GM23248 (cell line): ENCODE results near the gene GPR132. TPM values are rescaled to one million over a fixed set of nuclear protein-coding genes. Genes with fewer than 3 reads are reported as not detected.

Source experiments
- DNase-seq: peaks from one replicate; pipeline ENCODE4 v3.0.0-alpha.2; 2015
- H2AFZ ChIP-seq: fragments of 200-600 bp; sonication (generic); 2 replicates; pipeline ENCODE4 v1.6.1; 2016; ENCODE audit warnings: antibody characterized with exemption
- H3F3A ChIP-seq: fragments of 200-600 bp; sonication (generic); 2 replicates; pipeline ENCODE4 v1.6.1; 2016; ENCODE audit warnings: mild to moderate bottlenecking, antibody characterized with exemption, mixed run types; ENCODE audit not compliant: insufficient read depth
- H3K27ac ChIP-seq: fragments of 200-600 bp; sonication (generic); 2 replicates; pipeline ENCODE4 v1.5.1; 2016; ENCODE audit warnings: mild to moderate bottlenecking
- H3K27me3 ChIP-seq: fragments of 200-600 bp; sonication (generic); replicated peaks from 2 replicates; pipeline ENCODE4 v1.6.1; 2016; ENCODE audit warnings: mild to moderate bottlenecking; ENCODE audit not compliant: insufficient read depth
- H3K36me3 ChIP-seq: fragments of 200-600 bp; sonication (generic); 2 replicates; pipeline ENCODE4 v1.6.1; 2016; ENCODE audit warnings: low read depth, mild to moderate bottlenecking
- H3K4me1 ChIP-seq: fragments of 200-600 bp; sonication (generic); 2 replicates; pipeline ENCODE4 v1.6.1; 2016; ENCODE audit warnings: mild to moderate bottlenecking; ENCODE audit not compliant: insufficient read depth
- H3K4me2 ChIP-seq: fragments of 200-600 bp; sonication (generic); one replicate; pipeline ENCODE4 v1.6.1; 2016; ENCODE audit warnings: mild to moderate bottlenecking; ENCODE audit not compliant: unreplicated experiment
- H3K4me3 ChIP-seq: fragments of 200-600 bp; sonication (generic); 2 replicates; pipeline ENCODE4 v1.5.1; 2016; ENCODE audit warnings: mild to moderate bottlenecking
- H3K79me2 ChIP-seq: fragments of 200-600 bp; sonication (generic); 2 replicates; pipeline ENCODE4 v1.6.1; 2016; ENCODE audit warnings: mild to moderate bottlenecking; ENCODE audit not compliant: insufficient read depth
- H3K9ac ChIP-seq: fragments of 200-600 bp; sonication (generic); 2 replicates; pipeline ENCODE4 v1.6.1; 2016; ENCODE audit warnings: mild to moderate bottlenecking
- H3K9me2 ChIP-seq: fragments of 200-600 bp; sonication (generic); 2 replicates; pipeline ENCODE4 v1.6.1; 2016; ENCODE audit warnings: mixed run types, mild to moderate bottlenecking, moderate library complexity; ENCODE audit not compliant: insufficient read depth
- H3K9me3 ChIP-seq: fragments of 200-600 bp; sonication (generic); one replicate; pipeline ENCODE4 v1.6.1; 2017; ENCODE audit warnings: low read depth
- H4K20me1 ChIP-seq: fragments of 200-600 bp; sonication (generic); 2 replicates; pipeline ENCODE4 v1.6.0; 2016; ENCODE audit not compliant: insufficient read depth
- EZH2 ChIP-seq: fragments of 200-600 bp; sonication (generic); IDR thresholded peaks from 2 replicates; pipeline ENCODE4 v1.6.1; 2018; ENCODE audit warnings: antibody characterized with exemption, mild to moderate bottlenecking; ENCODE audit not compliant: insufficient read depth, poor library complexity, severe bottlenecking
- EZH2phosphoT487 ChIP-seq: fragments of 200-600 bp; sonication (generic); IDR thresholded peaks from 2 replicates; pipeline ENCODE4 v1.6.1; 2018; ENCODE audit warnings: antibody characterized with exemption, moderate library complexity, mild to moderate bottlenecking, low read depth; ENCODE audit not compliant: insufficient read depth
- WGBS, 2 experiments: methylation state at CpG; one replicate each; pipeline ENCODE4 v1.1.6; 2015 to 2017; ENCODE audit warnings: low lambda C conversion rate in 2 of 2, low coverage in 1 of 2; ENCODE audit errors: missing lambda C conversion rate in 2 of 2; 5-methylcytosine and 5-hydroxymethylcytosine counted together
- in situ Hi-C: fragments of 300-500 bp; cut with MboI; formaldehyde crosslinking; loops from 2 replicates; pipeline ENCODE4 v1.15.0; 2020
- polyA plus RNA-seq: library from polyadenylated mRNA; unstranded; fragments of >200 nt; fragmentation: Nextera tagmentation; extraction: Ambion mirVana; gene quantifications from 2 replicates; pipeline ENCODE4 v1.2.1, GENCODE V29; 2016
- total RNA-seq: library from RNA; depleted of rRNA; stranded (reverse); fragments of >200 nt; shearing (Covaris generic); gene quantifications from 2 replicates; pipeline ENCODE4 v1.2.3, GENCODE V29; 2014

GPR132 gene
- total and polyA plus RNA-seq, 2 experiments from 2014 or later = not detected

GRCh38 chr14:105089746-105090492 is 24.7 kb upstream of the GPR132 start:
- H3K27me3 ChIP-seq = no peaks in the 10 kb centered on the region
- peaks cover 11% of the 10 kb centered on the region; the same call in 1 of the 2 replicates for H3F3A ChIP-seq
- H2AFZ ChIP-seq = no peak overlapping the region
- H3K4me3 ChIP-seq = no peak overlapping the region
- WGBS, 2 experiments = 75 to 81% methylated on average over 12 to 15 of the region's 15 CpGs
- H3K27ac ChIP-seq = no peak overlapping the region
- no peaks in the 10 kb centered on the region for H3K9me2 ChIP-seq
- no peak overlapping the region for H3K4me2 ChIP-seq
- peaks cover 33% of the 10 kb centered on the region for H3K4me1 ChIP-seq
- H3K79me2 ChIP-seq = no peaks in the 10 kb centered on the region
- TF ChIP-seq EZH2 (no peak), EZH2phosphoT487 (no peak)
- in situ Hi-C loops = no loop called here
- H3K9ac ChIP-seq = no peak overlapping the region
- no peaks in the 10 kb centered on the region for H4K20me1 ChIP-seq
- no peaks in the 10 kb centered on the region for H3K9me3 ChIP-seq
- no peaks in the 10 kb centered on the region for H3K36me3 ChIP-seq
- DNase-seq = peak; percentile 12

GRCh38 chr14:105088812-105089745 is 23.8 kb upstream of the GPR132 start:
- H4K20me1 ChIP-seq = no peaks in the 10 kb centered on the region
- H2AFZ ChIP-seq = no peak overlapping the region
- in situ Hi-C loops = no loop called here
- no peaks in the 10 kb centered on the region for H3K36me3 ChIP-seq
- H3K27me3 ChIP-seq = no peaks in the 10 kb centered on the region
- 78 to 83% methylated on average over 23 to 24 of the region's 24 CpGs for WGBS, 2 experiments
- no peaks in the 10 kb centered on the region for H3K9me3 ChIP-seq
- peak overlapping the region; percentile 84 for H3K9ac ChIP-seq
- H3K9me2 ChIP-seq = no peaks in the 10 kb centered on the region
- peaks cover 11% of the 10 kb centered on the region; the same call in 1 of the 2 replicates for H3F3A ChIP-seq
- H3K4me2 ChIP-seq = no peak overlapping the region
- H3K79me2 ChIP-seq = no peaks in the 10 kb centered on the region
- peak overlapping the region; percentile 86 for H3K27ac ChIP-seq
- peaks cover 33% of the 10 kb centered on the region for H3K4me1 ChIP-seq
- no peak overlapping the region for H3K4me3 ChIP-seq
- TF ChIP-seq EZH2 (no peak), EZH2phosphoT487 (no peak)
- peak; percentile 38 for DNase-seq

GRCh38 chr14:105087963-105088811 is 23.0 kb upstream of the GPR132 start:
- Histone ChIP-seq H3K9me3 (no peaks in the 10 kb centered on the region), H3K27ac (peak overlapping the region; percentile 86), H3F3A (peaks cover 11% of the 10 kb centered on the region; the same call in 1 of the 2 replicates), H2AFZ (peak overlapping the region; percentile 46), H3K4me2 (peak overlapping the region; percentile 85), H3K9me2 (no peaks in the 10 kb centered on the region), H3K9ac (peak overlapping the region; percentile 84), H4K20me1 (no peaks in the 10 kb centered on the region), H3K4me1 (peaks cover 33% of the 10 kb centered on the region), H3K79me2 (no peaks in the 10 kb centered on the region), H3K36me3 (no peaks in the 10 kb centered on the region), H3K4me3 (peak overlapping the region; percentile 89), H3K27me3 (no peaks in the 10 kb centered on the region)
- TF ChIP-seq EZH2phosphoT487 (no peak), EZH2 (no peak)
- 6 to 7% methylated on average over 20 to 44 of the region's 44 CpGs for WGBS, 2 experiments
- in situ Hi-C loops = no loop called here
- peak; percentile 84 for DNase-seq
